T follicular helper cell (primary cell): ENCODE measurements around the gene NME9.

ENCODE experiments used
- DNase-seq: peaks from one replicate; pipeline ENCODE4 v3.0.0-alpha.2; 2020; ENCODE audit warnings: low read depth

The NME9 gene

GRCh38 chr3:138362538-138362937 is 32.9 kb upstream of the NME9 start:
- no peak for DNase-seq

GRCh38 chr3:138361561-138361971 is 31.9 kb upstream of the NME9 start:
- DNase-seq = no peak

GRCh38 chr3:138360869-138361525 is 31.3 kb upstream of the NME9 start:
- DNase-seq = no peak

- DNase-seq = no peak
Measured at GRCh38 chr3:138359919-138360868, 30.5 kb upstream of the NME9 start.

GRCh38 chr3:138359148-138359918 is 29.7 kb upstream of the NME9 start:
- no peak for DNase-seq

- DNase-seq = no peak
Measured at GRCh38 chr3:138356730-138357405, 27.2 kb upstream of the NME9 start.

- no peak for DNase-seq
Measured at GRCh38 chr3:138355071-138355470, 25.4 kb upstream of the NME9 start.

- DNase-seq = no peak
Measured at GRCh38 chr3:138354376-138354775, 24.7 kb upstream of the NME9 start.

- DNase-seq = no peak
Measured at GRCh38 chr3:138351916-138352550, 22.4 kb upstream of the NME9 start.

GRCh38 chr3:138351151-138351550 is 21.5 kb upstream of the NME9 start:
- no peak for DNase-seq

- DNase-seq = no peak
Measured at GRCh38 chr3:138349926-138350665, 20.4 kb upstream of the NME9 start.

GRCh38 chr3:138348754-138349739 is 19.4 kb upstream of the NME9 start:
- no peak for DNase-seq

GRCh38 chr3:138347960-138348753 is 18.5 kb upstream of the NME9 start, which contains the start of gene MRAS:
Gene MRAS (plus strand): TSS chr3:138348579. CDS start chr3:138372884, 24,305 bp downstream.
- no peak for DNase-seq

- DNase-seq = no peak
Measured at GRCh38 chr3:138344754-138345153, 15.1 kb upstream of the NME9 start.

GRCh38 chr3:138340511-138340910 is 10.9 kb upstream of the NME9 start:
- no peak for DNase-seq

GRCh38 chr3:138338811-138339210 is 9.2 kb upstream of the NME9 start:
- no peak for DNase-seq

GRCh38 chr3:138338244-138338643 is 8.6 kb upstream of the NME9 start:
- DNase-seq = no peak

- no peak for DNase-seq
Measured at GRCh38 chr3:138336454-138336999, 6.9 kb upstream of the NME9 start.
